GM23338 (cell line): Measurements from ENCODE around the gene B4GALT5. TPM values are rescaled to one million over a fixed set of nuclear protein-coding genes. Genes with fewer than 3 reads are reported as not detected.

Experiments used
- ATAC-seq: fragments of 200-7000 bp; cut with Tn5 transposase; 3 replicates; pipeline ENCODE4 v1.9.1; 2020
- DNase-seq: peaks from one replicate; pipeline ENCODE4 v3.0.0-alpha.2; 2015; ENCODE audit warnings: low spot score
- H2AFZ ChIP-seq: fragments of 200-600 bp; sonication (generic); 2 replicates; pipeline ENCODE4 v1.8.0; 2016; ENCODE audit warnings: antibody characterized with exemption, mild to moderate bottlenecking, moderate library complexity
- H3F3A ChIP-seq: fragments of 200-600 bp; sonication (generic); replicated peaks from 2 replicates; pipeline ENCODE4 v1.8.0; 2017; ENCODE audit warnings: antibody characterized with exemption, mixed run types, low read depth
- H3K27ac ChIP-seq: fragments of 200-600 bp; sonication (generic); 2 replicates; pipeline ENCODE4 v1.6.1; 2016; ENCODE audit warnings: low read depth
- H3K27me3 ChIP-seq: fragments of 200-600 bp; sonication (generic); 2 replicates; pipeline ENCODE4 v1.8.0; 2016; ENCODE audit warnings: mild to moderate bottlenecking, mixed run types, moderate library complexity; ENCODE audit not compliant: insufficient read depth
- H3K36me3 ChIP-seq: fragments of 200-600 bp; sonication (generic); 2 replicates; pipeline ENCODE4 v1.8.0; 2016; ENCODE audit warnings: mild to moderate bottlenecking; ENCODE audit not compliant: insufficient read depth
- H3K4me1 ChIP-seq: fragments of 200-600 bp; sonication (generic); 2 replicates; pipeline ENCODE4 v1.8.0; 2016; ENCODE audit warnings: mild to moderate bottlenecking, moderate library complexity; ENCODE audit not compliant: insufficient read depth
- H3K4me2 ChIP-seq: fragments of 200-600 bp; sonication (generic); 2 replicates; pipeline ENCODE4 v1.7.1; 2017; ENCODE audit warnings: mixed run types
- H3K4me3 ChIP-seq: fragments of 200-600 bp; sonication (generic); 2 replicates; pipeline ENCODE4 v1.6.1; 2016; ENCODE audit warnings: mixed run types
- H3K79me2 ChIP-seq: fragments of 200-600 bp; sonication (generic); replicated peaks from 2 replicates; pipeline ENCODE4 v1.8.0; 2017; ENCODE audit warnings: mild to moderate bottlenecking; ENCODE audit not compliant: insufficient read depth
- H3K9me2 ChIP-seq: fragments of 200-600 bp; sonication (generic); 2 replicates; pipeline ENCODE4 v1.8.0; 2017; ENCODE audit not compliant: insufficient read depth
- H4K20me1 ChIP-seq: fragments of 200-600 bp; sonication (generic); replicated peaks from 2 replicates; pipeline ENCODE4 v1.8.0; 2017; ENCODE audit warnings: mild to moderate bottlenecking; ENCODE audit not compliant: insufficient read depth
- H3K27ac Mint-ChIP-seq: 2 replicates; pipeline ENCODE4 v1.8.0; 2020; ENCODE audit warnings: inconsistent platforms, mild to moderate bottlenecking, moderate library complexity, mixed read lengths
- H3K27me3 Mint-ChIP-seq: 3 replicates; pipeline ENCODE4 v1.8.0; 2022; ENCODE audit warnings: low read depth, mild to moderate bottlenecking, moderate library complexity, mixed read lengths, inconsistent platforms; ENCODE audit not compliant: insufficient read depth, poor library complexity
- H3K36me3 Mint-ChIP-seq: 3 replicates; pipeline ENCODE4 v1.8.0; 2021; ENCODE audit warnings: low read depth, mild to moderate bottlenecking, inconsistent platforms, moderate library complexity, mixed read lengths
- H3K4me1 Mint-ChIP-seq: 3 replicates; pipeline ENCODE4 v1.8.0; 2020; ENCODE audit warnings: mild to moderate bottlenecking, inconsistent platforms, mixed read lengths
- H3K4me3 Mint-ChIP-seq: 3 replicates; pipeline ENCODE4 v1.8.0; 2021; ENCODE audit warnings: moderate library complexity, mild to moderate bottlenecking, inconsistent platforms, mixed read lengths
- H3K9me3 Mint-ChIP-seq: 3 replicates; pipeline ENCODE4 v1.8.0; 2020; ENCODE audit warnings: moderate library complexity, mild to moderate bottlenecking, inconsistent platforms, mixed read lengths
- CREB1 ChIP-seq: fragments of 250-450 bp; sonication (Bioruptor Pico); IDR thresholded peaks from 2 replicates; pipeline ENCODE4 v1.5.0; 2020; ENCODE audit warnings: low read depth, mild to moderate bottlenecking, moderate library complexity
- EZH2 ChIP-seq: fragments of 200-600 bp; sonication (generic); IDR thresholded peaks from one replicate; pipeline ENCODE4 v1.8.0; 2017; ENCODE audit warnings: antibody characterized with exemption, mild to moderate bottlenecking, low read depth; ENCODE audit not compliant: unreplicated experiment
- EZH2phosphoT487 ChIP-seq: fragments of 200-600 bp; sonication (generic); IDR thresholded peaks from one replicate; pipeline ENCODE4 v1.8.1; 2018; ENCODE audit warnings: antibody characterized with exemption; ENCODE audit not compliant: unreplicated experiment
- JUNB ChIP-seq: IDR thresholded peaks from one replicate; pipeline ENCODE4 v1.6.1; 2016; ENCODE audit warnings: antibody characterized with exemption; ENCODE audit not compliant: unreplicated experiment
- POLR2AphosphoS5 ChIP-seq: IDR thresholded peaks from 2 replicates; pipeline ENCODE4 v1.6.1; 2016; ENCODE audit warnings: antibody characterized with exemption, low read depth
- STAT1 ChIP-seq: IDR thresholded peaks from one replicate; pipeline ENCODE4 v1.6.1; 2016; ENCODE audit warnings: antibody characterized with exemption; ENCODE audit not compliant: unreplicated experiment
- ZNF114 ChIP-seq: fragments of 250-450 bp; sonication (Bioruptor Pico); IDR thresholded peaks from 2 replicates; pipeline ENCODE4 v1.5.0; 2020; ENCODE audit warnings: mild to moderate bottlenecking, moderate library complexity
- polyA plus RNA-seq: library from polyadenylated mRNA; unstranded; fragments of >200 nt; fragmentation: Nextera tagmentation; extraction: Ambion mirVana; gene quantifications from 2 replicates; pipeline ENCODE4 v1.2.1, GENCODE V29; 2016
- total RNA-seq: library from RNA; depleted of rRNA; stranded (reverse); fragments of >200 nt; shearing (Covaris generic); gene quantifications from 2 replicates; pipeline ENCODE4 v1.2.3, GENCODE V29; 2014
- TF ChIP-seq, protein P1 (sequence below), 2 experiments: fragments of 200-600 bp in 1 of 2; sonication (generic) in 1 of 2; conservative IDR thresholded peaks; 2 replicates each; pipeline versions ENCODE4 v1.5.1 to v1.6.1; 2016 to 2017; ENCODE audit warnings: antibody characterized with exemption in 2 of 2, low read depth in 2 of 2, mild to moderate bottlenecking in 2 of 2, moderate library complexity in 1 of 2
- TF ChIP-seq, protein P2 (sequence below): IDR thresholded peaks from one replicate; pipeline ENCODE4 v1.6.1; 2018; ENCODE audit warnings: antibody characterized with exemption; ENCODE audit not compliant: unreplicated experiment
- TF ChIP-seq, protein P3 (sequence below): fragments of 250-450 bp; sonication (Bioruptor Pico); IDR thresholded peaks from 2 replicates; pipeline ENCODE4 v1.5.0; 2020; ENCODE audit warnings: mild to moderate bottlenecking, moderate library complexity

Gene B4GALT5
- total and polyA plus RNA-seq, 2 experiments from 2014 or later: 19.1 to 50.3 TPM

DNA sequence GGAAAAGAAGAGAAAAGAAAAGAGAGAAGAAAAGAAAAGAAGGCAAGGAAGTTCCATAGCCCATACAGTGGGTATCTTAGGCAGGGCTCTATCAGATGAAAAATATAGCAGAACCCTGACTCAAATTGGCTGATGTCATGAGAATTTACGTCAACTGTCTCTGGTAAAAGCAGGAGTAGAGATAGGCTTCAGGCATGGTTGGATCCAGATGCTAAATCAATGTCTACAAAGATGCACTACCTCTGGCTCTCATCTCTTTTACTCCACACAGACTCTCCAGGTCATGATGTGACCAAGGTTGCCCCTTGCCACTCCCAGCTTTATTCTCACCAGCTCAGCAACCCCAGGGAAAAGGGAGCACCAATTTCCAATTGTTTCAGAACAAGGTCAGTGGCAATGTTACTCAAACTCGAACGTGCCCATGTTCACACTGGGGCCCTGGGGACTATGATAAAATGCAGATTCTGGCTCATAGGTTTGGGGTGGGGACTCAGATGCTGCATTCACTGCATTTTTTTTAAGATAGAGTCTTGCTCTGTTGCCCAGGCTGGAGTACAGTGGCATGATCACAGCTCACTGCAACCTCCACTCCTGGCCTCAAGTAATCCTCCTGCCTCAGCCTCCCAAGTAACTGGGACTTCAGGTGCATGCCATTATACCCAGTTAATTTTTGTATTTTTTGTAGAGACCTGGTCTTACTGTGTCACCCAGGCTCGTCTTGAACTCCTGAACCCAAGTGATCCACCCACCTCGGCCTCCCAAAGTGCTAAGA is 112.3 kb downstream of the B4GALT5 start (continued):
- TF ChIP-seq, protein P1, sequence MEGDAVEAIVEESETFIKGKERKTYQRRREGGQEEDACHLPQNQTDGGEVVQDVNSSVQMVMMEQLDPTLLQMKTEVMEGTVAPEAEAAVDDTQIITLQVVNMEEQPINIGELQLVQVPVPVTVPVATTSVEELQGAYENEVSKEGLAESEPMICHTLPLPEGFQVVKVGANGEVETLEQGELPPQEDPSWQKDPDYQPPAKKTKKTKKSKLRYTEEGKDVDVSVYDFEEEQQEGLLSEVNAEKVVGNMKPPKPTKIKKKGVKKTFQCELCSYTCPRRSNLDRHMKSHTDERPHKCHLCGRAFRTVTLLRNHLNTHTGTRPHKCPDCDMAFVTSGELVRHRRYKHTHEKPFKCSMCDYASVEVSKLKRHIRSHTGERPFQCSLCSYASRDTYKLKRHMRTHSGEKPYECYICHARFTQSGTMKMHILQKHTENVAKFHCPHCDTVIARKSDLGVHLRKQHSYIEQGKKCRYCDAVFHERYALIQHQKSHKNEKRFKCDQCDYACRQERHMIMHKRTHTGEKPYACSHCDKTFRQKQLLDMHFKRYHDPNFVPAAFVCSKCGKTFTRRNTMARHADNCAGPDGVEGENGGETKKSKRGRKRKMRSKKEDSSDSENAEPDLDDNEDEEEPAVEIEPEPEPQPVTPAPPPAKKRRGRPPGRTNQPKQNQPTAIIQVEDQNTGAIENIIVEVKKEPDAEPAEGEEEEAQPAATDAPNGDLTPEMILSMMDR (conservative IDR thresholded peaks at IDR 0.05; ENCODE audit: low read depth in 2 of 2): no peak
- no peak for TF ChIP-seq ZNF114
- no peak for TF ChIP-seq EZH2phosphoT487
- TF ChIP-seq STAT1: no peak
- TF ChIP-seq CREB1 (CRISPR knock-in tag): no peak
- no peak for TF ChIP-seq JUNB

DNA sequence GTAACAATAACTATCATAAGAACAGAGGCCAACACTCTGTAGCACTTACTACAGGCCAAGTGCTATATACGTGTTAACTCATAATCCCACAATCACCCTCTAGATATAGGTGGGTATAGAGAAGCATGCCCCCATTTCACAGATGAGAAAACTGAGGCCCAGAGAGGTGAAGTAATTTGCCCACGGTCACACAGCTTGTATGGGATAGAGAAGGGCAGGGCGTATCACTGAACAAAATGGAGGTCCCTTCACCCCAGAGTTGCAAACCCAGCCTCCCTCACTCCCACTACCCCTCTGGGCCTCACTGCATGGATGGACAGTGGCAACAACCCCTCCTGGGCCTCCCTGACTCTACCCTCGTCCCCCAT is 113.9 kb downstream of the B4GALT5 start:
- H4K20me1 ChIP-seq: no peaks in the 10 kb centered on the region
- H3K4me2 ChIP-seq: no peak overlapping the region
- DNase-seq: no peak
- ATAC-seq: no peak
- H3K27ac ChIP-seq: no peak overlapping the region
- H3K9me3 Mint-ChIP-seq: no peaks in the 10 kb centered on the region
- H3K27me3 Mint-ChIP-seq: peaks cover 9% of the 10 kb centered on the region
- no peak overlapping the region for H3K4me3 ChIP-seq
- no peaks in the 10 kb centered on the region for H3K36me3 Mint-ChIP-seq
- H3K4me1 ChIP-seq: no peaks in the 10 kb centered on the region
- no peaks in the 10 kb centered on the region for H3K9me2 ChIP-seq
- no peaks in the 10 kb centered on the region for H3K79me2 ChIP-seq
- H3F3A ChIP-seq: no peaks in the 10 kb centered on the region
- H3K4me1 Mint-ChIP-seq: no peaks in the 10 kb centered on the region
- H3K36me3 ChIP-seq: no peaks in the 10 kb centered on the region
- H3K27me3 ChIP-seq: no peaks in the 10 kb centered on the region
- no peak overlapping the region for H3K4me3 Mint-ChIP-seq
- H3K27ac Mint-ChIP-seq: no peak overlapping the region
- H2AFZ ChIP-seq: no peak overlapping the region
- TF ChIP-seq, protein P2, sequence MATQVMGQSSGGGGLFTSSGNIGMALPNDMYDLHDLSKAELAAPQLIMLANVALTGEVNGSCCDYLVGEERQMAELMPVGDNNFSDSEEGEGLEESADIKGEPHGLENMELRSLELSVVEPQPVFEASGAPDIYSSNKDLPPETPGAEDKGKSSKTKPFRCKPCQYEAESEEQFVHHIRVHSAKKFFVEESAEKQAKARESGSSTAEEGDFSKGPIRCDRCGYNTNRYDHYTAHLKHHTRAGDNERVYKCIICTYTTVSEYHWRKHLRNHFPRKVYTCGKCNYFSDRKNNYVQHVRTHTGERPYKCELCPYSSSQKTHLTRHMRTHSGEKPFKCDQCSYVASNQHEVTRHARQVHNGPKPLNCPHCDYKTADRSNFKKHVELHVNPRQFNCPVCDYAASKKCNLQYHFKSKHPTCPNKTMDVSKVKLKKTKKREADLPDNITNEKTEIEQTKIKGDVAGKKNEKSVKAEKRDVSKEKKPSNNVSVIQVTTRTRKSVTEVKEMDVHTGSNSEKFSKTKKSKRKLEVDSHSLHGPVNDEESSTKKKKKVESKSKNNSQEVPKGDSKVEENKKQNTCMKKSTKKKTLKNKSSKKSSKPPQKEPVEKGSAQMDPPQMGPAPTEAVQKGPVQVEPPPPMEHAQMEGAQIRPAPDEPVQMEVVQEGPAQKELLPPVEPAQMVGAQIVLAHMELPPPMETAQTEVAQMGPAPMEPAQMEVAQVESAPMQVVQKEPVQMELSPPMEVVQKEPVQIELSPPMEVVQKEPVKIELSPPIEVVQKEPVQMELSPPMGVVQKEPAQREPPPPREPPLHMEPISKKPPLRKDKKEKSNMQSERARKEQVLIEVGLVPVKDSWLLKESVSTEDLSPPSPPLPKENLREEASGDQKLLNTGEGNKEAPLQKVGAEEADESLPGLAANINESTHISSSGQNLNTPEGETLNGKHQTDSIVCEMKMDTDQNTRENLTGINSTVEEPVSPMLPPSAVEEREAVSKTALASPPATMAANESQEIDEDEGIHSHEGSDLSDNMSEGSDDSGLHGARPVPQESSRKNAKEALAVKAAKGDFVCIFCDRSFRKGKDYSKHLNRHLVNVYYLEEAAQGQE: no peak
- TF ChIP-seq EZH2phosphoT487 (no peak), POLR2AphosphoS5 (no peak), STAT1 (no peak), EZH2 (no peak), CREB1 (CRISPR knock-in tag) (no peak), ZNF114 (no peak)
- TF ChIP-seq, protein P3, sequence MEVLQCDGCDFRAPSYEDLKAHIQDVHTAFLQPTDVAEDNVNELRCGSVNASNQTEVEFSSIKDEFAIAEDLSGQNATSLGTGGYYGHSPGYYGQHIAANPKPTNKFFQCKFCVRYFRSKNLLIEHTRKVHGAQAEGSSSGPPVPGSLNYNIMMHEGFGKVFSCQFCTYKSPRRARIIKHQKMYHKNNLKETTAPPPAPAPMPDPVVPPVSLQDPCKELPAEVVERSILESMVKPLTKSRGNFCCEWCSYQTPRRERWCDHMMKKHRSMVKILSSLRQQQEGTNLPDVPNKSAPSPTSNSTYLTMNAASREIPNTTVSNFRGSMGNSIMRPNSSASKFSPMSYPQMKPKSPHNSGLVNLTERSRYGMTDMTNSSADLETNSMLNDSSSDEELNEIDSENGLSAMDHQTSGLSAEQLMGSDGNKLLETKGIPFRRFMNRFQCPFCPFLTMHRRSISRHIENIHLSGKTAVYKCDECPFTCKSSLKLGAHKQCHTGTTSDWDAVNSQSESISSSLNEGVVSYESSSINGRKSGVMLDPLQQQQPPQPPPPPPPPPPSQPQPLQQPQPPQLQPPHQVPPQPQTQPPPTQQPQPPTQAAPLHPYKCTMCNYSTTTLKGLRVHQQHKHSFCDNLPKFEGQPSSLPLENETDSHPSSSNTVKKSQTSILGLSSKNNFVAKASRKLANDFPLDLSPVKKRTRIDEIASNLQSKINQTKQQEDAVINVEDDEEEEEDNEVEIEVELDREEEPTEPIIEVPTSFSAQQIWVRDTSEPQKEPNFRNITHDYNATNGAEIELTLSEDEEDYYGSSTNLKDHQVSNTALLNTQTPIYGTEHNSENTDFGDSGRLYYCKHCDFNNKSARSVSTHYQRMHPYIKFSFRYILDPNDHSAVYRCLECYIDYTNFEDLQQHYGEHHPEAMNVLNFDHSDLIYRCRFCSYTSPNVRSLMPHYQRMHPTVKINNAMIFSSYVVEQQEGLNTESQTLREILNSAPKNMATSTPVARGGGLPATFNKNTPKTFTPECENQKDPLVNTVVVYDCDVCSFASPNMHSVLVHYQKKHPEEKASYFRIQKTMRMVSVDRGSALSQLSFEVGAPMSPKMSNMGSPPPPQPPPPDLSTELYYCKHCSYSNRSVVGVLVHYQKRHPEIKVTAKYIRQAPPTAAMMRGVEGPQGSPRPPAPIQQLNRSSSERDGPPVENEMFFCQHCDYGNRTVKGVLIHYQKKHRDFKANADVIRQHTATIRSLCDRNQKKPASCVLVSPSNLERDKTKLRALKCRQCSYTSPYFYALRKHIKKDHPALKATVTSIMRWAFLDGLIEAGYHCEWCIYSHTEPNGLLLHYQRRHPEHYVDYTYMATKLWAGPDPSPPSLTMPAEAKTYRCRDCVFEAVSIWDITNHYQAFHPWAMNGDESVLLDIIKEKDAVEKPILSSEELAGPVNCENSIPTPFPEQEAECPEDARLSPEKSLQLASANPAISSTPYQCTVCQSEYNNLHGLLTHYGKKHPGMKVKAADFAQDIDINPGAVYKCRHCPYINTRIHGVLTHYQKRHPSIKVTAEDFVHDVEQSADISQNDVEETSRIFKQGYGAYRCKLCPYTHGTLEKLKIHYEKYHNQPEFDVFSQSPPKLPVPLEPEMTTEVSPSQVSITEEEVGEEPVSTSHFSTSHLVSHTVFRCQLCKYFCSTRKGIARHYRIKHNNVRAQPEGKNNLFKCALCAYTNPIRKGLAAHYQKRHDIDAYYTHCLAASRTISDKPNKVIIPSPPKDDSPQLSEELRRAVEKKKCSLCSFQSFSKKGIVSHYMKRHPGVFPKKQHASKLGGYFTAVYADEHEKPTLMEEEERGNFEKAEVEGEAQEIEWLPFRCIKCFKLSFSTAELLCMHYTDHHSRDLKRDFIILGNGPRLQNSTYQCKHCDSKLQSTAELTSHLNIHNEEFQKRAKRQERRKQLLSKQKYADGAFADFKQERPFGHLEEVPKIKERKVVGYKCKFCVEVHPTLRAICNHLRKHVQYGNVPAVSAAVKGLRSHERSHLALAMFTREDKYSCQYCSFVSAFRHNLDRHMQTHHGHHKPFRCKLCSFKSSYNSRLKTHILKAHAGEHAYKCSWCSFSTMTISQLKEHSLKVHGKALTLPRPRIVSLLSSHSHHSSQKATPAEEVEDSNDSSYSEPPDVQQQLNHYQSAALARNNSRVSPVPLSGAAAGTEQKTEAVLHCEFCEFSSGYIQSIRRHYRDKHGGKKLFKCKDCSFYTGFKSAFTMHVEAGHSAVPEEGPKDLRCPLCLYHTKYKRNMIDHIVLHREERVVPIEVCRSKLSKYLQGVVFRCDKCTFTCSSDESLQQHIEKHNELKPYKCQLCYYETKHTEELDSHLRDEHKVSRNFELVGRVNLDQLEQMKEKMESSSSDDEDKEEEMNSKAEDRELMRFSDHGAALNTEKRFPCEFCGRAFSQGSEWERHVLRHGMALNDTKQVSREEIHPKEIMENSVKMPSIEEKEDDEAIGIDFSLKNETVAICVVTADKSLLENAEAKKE: no peak
- TF ChIP-seq, protein P1 (conservative IDR thresholded peaks at IDR 0.05; ENCODE audit: low read depth in 2 of 2): no peak
